AG09319 (cell line): Measurements from ENCODE around the gene GSTM5.
"Not testable (repeated sequence)": the region's sequence is repeated elsewhere in the genome, so short reads cannot be mapped to it uniquely, and the experiment has no call there.

ENCODE experiments used
- DNase-seq: peaks from one replicate; pipeline ENCODE4 v3.0.0-alpha.2; 2010; ENCODE audit warnings: low read depth; ENCODE audit errors: extremely low read depth
- CTCF ChIP-seq: IDR thresholded peaks from 2 replicates; pipeline ENCODE4 v1.5.1; 2011; ENCODE audit warnings: low read depth, mild to moderate bottlenecking, inconsistent platforms, low read length, moderate library complexity

The GSTM5 gene

GRCh38 chr1:109765483-109765815 lies 53.4 kb downstream of the GSTM5 start:
- TF ChIP-seq CTCF = no peak
- DNase-seq = no peak

- DNase-seq = no peak
- TF ChIP-seq CTCF = no peak
Observed at GRCh38 chr1:109765896-109766615, 54.0 kb downstream of the GSTM5 start.

GRCh38 chr1:109766991-109767636 lies 55.1 kb downstream of the GSTM5 start:
- DNase-seq = not testable (repeated sequence)
